Measurements from ENCODE around the gene GOLPH3L.

GRCh38 chr1:150615346-150616201 lies 81.4 kb downstream of the GOLPH3L start:
- TF ChIP-seq, protein P1, sequence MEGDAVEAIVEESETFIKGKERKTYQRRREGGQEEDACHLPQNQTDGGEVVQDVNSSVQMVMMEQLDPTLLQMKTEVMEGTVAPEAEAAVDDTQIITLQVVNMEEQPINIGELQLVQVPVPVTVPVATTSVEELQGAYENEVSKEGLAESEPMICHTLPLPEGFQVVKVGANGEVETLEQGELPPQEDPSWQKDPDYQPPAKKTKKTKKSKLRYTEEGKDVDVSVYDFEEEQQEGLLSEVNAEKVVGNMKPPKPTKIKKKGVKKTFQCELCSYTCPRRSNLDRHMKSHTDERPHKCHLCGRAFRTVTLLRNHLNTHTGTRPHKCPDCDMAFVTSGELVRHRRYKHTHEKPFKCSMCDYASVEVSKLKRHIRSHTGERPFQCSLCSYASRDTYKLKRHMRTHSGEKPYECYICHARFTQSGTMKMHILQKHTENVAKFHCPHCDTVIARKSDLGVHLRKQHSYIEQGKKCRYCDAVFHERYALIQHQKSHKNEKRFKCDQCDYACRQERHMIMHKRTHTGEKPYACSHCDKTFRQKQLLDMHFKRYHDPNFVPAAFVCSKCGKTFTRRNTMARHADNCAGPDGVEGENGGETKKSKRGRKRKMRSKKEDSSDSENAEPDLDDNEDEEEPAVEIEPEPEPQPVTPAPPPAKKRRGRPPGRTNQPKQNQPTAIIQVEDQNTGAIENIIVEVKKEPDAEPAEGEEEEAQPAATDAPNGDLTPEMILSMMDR (IDR thresholded peaks at IDR 0.05 in 4 of 5, conservative IDR thresholded peaks at IDR 0.05 in 1 of 5): no peak
- TF ChIP-seq POLR2A (IDR thresholded peaks at IDR 0.05): no peak
